Activated CD4-positive, alpha-beta T cell treated with anti-CD3 and anti-CD28 coated beads, Interleukin-10, Interleukin-2, amounts not matched to agents 100 ng/mL and 50 ng/mL, durations not matched to agents 16 hours and 8 hours (primary cell): ENCODE measurements around the gene PSG6.
"Not testable (repeated sequence)": the region's sequence is repeated elsewhere in the genome, so short reads cannot be mapped to it uniquely, and the experiment has no call there.

Experiments used
- DNase-seq: peaks from one replicate; pipeline ENCODE4 v3.0.0-alpha.2; 2020

Gene PSG6

DNA sequence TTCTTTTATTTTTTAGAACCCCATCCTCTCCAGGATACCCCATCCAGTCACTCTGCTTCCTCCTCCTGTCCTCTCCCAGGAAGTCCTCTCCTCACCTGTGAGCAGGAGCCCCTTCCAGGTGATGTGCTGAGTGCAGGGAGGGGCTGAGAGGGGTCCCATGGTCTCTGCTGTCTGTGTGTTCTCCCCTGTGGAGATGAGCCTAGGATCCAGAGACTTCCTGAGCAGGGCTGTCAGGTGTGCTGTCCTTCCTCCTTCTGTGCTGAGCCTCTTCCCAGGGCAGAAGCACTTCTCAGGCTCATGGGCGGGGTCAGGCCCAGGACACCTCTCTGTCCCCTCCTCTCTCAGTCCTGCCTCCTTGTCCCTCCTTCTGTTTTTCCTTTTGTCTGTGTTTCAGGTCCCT, at the start of gene PSG6:
TSS of gene PSG6 (minus strand) at position 261 of the 400 bp plus-strand sequence. CDS start at position 159, 102 bp downstream.
- DNase-seq, result not testable (repeated sequence)

DNA sequence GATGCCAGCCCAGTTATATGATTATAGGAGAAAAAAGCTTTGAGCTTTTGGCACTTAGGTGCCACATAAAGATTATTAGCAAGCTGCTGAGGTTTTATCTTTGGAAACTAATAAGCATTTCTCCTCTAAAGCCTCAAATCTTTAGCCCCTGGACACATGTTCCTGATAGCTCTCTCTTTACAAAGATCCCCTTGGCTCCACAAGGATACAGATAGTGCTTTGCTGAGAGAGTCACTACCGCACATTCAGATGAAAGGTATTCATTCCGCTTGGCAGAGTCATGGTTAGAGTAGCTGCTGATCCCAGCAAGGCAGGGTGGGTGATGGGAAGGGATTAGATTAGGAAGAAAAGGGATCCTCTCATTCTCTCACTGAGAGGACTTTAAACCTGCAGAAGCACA, 47.5 kb upstream of the PSG6 start:
- no peak for DNase-seq

DNA sequence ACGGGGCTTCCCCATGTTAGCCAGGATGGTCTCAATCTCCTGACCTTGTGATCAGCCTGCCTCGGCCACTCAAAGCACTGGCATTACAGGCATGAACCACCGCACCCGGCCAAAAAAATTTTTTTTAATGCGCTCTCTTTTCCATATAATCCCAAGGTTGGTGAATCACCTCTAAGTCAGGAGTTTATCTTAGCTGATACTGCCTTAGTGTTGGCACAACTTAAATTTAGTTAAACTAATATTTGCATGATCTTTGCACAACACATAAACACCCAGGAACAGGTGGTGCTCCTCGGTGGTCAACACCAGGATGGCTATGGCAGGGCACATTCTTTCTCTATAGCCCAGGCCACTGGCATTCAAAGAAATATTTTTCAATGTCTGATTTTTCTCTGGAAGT, 43.4 kb upstream of the PSG6 start:
- DNase-seq, result no peak

DNA sequence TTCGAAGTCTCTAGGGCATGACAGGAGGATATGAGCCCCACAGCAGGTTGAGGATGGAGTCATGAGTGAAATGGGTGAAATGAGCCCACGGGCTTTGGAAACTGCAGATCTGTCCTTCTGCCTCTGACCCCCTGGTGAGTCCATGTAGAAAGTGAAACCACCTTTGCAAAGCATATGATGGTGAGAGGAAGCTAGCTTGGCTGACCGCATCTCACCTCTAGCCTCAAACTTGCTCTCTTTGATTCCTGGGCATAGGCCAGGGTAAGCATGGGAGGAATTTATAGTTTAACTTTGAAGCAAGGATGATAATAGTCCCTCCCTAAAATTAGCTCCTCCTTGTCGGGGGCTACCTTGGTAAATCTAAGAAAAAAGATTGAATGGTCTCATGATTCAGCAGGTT, 34.4 kb upstream of the PSG6 start:
- DNase-seq, result not testable (repeated sequence)

DNA sequence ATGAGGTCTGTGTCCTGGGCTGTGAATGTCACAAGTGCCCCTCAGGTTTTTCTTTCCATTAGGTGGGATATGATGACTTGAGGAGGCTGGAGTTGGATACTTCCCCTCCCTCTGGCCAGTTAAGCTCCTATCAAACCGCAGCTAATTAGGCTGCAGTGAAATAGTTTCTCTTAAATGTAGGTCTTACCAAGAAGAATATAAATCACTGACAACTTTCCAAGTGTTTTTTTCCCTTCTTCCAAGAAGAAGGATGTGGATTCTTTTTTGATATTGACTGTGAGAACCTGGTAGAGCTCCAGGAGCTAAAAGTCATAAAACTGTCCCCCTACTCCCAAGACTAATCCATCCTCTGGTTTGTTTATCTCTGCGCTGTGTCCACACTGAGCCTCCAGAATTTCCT, 33.8 kb upstream of the PSG6 start:
- DNase-seq, result not testable (repeated sequence)

DNA sequence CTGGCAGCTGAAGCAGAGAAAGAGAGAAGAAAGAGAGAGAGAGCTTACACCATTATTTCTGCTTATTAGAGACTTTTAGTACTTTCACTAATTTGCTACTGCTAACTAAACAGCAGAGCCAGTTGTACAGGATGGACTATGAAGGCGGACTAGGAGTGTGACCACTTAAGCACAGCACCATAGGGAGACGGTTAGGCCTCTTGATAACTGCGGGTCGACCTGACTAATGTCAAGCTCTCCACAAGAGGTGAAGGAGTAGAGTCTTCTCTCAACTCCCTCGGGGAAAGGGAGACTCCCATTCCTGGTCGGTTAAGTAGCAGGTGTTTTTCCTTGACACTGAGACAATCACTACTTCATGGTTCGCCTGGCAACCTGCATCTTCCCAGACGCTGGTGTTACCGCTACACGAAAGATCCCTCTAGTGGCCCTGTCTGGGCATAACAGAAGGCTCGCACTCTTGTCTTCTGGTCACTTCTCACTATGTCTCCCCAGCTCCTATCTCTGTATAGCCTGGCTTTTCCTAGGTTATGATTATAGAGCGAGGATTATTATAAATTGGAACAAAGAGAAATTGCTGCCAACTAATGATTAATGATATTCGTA, 24.6 kb upstream of the PSG6 start:
- DNase-seq, result peak; percentile 15

DNA sequence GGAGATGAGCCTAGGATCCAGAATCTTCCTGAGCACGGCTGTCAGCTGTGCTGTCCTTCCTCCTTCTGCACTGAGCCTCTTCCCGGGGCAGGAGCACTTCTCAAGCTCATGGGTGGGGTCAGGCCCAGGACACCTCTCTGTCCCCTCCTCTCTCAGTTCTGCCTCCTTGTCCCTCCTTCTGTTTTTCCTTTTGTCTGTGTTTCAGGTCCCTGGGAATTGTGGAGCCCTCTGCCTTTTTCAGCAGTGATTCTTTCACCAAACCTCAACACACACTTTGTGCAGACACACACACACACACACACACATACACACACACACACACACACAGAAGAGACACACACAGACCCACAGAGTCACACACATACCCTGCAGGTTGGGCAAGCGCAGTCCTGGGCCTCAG, 19.4 kb upstream of the PSG6 start, which contains the start of gene PSG7:
TSS of gene PSG7 (minus strand) at position 101 of the 400 bp plus-strand sequence. CDS start 131 bp downstream, outside the sequence.
- not testable (repeated sequence) for DNase-seq

DNA sequence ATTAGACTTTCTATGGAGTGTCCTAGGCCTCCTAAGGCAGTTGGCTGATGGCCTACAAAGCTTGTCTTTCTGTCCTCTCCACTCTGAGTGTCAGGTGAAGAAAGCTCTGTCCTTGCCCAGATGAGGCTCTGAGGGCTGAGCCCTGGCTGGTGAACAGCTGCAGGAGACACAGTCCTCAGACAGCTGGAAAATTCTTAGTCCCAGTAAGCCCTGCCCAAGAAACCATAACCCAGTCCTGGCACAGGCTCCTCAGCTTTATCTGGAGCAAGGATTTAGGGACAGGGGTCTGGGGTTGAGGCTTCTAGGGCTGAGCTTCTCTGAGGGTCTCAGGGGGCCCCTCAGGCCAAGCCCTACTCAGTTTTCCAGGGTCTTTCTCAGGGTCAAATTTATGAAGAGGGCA, 17.0 kb upstream of the PSG6 start:
- not testable (repeated sequence) for DNase-seq

DNA sequence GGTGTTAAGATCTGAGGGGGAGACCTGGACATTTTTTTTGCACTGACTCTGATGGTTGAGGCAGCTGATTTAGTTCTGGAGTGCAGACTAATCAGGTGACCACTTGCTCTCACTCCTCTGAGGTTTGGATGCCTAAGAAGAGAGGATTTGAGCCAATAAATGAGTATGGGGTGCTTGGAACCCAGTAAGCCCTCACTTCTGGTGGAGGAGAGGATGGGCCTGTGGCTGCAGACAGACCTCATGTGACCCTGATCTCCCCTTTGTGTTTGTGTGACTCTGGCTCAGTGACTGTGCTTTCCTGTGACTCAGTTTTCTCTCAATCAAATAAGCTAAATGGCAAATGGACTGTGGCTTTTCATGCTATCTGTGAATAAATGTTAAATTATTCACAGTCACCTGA, 16.5 kb upstream of the PSG6 start:
- DNase-seq, result not testable (repeated sequence)

DNA sequence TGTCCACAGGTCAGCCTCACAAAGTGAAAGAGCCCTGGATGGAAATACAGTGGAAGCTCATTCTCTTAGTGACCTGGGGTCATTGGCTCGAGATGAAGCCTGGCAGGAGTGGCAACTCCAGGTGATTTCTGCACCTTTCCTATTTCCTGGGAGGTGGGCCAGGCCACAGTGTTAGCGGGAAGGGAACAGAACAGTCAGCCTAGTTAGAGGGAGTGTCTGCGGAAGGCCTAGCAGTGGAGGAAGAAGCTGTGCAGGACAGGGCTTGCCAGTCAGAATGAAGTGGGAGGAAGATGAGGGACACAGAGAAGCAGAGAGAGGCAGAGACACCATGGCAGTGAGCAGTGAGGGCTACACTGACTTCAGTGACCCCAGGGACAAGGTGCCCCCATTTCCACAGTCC, 15.7 kb upstream of the PSG6 start:
- not testable (repeated sequence) for DNase-seq

DNA sequence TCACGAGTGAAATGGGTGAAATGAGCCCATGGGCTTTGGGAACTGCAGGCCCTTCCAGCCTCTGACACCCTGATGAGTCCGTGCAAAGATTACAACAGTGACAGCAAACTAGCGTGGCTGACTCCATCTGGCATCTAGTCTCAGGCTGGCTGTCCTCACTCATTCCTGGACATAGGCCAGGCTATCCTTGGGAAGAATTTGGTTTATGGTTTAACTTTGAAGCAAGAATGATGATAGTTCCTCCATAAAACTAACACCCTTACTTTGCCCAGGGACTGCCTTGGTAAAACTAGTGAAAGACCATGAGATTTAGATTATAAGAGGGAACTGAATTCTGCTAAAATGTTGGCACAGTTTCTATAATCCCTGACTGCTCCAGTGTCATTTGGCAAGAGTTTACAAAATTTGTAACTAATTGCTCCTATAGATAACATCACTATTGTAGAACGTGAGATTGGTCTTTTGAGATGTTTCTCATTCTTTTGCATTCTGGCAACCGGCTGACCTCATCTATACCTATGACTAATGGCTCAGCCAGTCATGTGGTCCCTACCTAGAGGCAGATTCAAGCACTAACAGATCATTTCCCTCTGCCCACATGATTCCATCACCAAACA, 14.9 kb upstream of the PSG6 start:
- DNase-seq, result not testable (repeated sequence)

DNA sequence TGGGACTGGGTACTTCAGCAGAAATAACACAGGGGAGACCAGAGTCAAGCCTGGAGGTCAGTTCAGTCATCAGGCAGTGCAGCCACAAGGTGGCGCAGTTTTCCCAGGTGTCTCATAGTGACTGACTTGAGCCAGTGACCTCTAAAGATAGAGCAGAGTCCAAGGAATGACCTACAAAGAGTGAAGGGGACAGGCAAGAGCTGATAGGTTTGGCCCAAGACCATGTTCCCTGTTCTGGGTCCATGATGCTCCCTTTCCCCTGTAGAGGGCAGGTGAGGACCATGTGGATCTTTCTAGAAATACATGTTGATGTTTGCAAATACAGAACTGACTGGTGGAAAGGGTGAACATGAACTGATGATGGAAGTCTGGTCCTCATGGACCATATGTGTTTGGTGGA, 12.5 kb upstream of the PSG6 start:
- peak; percentile 53 for DNase-seq

DNA sequence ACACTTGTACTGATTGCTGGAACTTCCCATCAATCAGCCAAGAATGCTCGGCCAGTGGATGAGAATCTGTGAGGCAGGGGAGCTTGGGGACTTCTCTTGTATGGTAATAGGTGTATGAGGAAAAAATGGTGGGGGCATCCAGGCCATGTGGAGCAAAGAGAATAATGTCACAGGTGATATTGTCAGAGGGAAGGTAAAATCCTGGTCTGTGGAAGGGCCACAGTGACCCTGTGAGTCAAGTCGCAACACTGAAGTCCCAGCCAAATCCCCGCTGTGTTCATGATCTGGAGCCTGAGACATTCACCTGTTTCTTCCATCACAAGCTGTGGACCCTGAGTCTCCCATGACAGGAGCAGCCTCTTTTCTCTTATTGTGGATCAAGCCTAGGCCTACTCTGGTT, 11.2 kb upstream of the PSG6 start:
- DNase-seq, result no peak

DNA sequence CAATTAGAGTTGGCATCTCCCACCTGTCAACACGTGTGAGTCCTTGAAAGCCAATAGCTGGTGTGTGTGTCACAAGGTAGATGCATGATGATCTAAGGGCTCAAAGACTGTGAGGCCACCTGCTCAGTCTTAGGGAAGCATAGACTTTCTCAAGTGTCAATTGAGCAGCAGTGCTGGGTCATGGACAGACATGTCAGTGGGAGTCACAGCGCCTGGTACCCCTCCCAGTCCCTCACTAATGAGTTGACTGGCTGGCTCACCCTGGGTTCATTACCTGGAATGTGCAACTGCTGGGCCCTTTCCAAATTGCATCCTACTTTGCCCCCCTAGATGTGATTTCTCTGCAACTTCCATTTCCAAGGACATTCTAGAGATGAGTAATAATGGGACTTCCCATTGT, 9.1 kb upstream of the PSG6 start:
- no peak for DNase-seq

DNA sequence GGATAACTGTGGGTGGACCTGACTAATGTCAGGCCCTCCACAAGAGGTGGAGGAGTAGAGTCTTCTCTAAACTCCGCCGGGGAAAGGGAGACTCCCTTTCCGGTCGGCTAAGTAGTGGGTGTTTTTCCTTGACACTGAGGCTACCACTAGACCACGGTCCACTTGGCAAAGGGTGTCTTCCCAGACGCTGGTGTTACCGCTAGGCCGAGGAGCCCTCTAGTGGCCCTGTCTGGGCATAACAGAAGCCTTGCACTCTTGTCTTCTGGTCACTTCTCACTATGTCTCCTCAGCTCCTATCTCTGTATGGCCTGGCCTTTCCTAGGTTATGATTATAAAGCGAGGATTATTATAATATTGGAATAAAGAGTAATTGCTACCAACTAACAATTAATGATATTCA, 5.4 kb upstream of the PSG6 start:
- peak; percentile 54 for DNase-seq

DNA sequence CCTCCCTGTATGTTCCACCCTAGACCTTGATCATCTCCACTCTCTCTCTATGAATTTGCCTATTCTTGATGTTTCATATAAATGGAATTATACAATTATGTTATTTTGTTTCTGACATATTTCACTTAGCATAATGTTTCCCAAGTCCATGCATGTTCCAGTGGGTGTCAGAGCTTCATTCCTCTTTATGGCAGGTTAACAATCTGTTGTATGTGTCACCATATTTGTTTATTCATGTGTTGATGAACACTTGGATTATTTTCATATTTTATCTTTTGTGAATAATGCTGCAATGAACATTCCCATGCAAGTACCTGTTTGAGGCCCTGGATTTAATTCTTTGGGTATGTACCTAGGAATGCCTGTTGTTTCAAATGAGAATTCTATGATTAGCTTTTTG, 3.3 kb upstream of the PSG6 start:
- DNase-seq, result not testable (repeated sequence)

DNA sequence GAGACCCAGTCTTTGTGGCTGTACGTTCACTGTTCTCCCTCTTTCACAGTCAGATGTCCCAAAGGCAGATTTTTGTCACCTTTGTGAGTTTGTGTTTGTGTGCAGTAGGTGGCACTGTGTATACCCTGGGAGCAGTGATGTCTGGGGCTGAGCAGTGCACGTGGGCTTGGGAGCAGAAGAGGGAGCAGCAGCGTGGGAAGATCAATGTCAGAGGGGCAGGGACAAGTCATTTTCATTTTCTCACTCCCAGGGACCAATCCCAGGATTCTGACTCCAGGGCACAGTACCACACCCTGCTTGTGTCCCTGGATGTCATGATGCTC, 2.0 kb upstream of the PSG6 start:
- DNase-seq, result no peak

DNA sequence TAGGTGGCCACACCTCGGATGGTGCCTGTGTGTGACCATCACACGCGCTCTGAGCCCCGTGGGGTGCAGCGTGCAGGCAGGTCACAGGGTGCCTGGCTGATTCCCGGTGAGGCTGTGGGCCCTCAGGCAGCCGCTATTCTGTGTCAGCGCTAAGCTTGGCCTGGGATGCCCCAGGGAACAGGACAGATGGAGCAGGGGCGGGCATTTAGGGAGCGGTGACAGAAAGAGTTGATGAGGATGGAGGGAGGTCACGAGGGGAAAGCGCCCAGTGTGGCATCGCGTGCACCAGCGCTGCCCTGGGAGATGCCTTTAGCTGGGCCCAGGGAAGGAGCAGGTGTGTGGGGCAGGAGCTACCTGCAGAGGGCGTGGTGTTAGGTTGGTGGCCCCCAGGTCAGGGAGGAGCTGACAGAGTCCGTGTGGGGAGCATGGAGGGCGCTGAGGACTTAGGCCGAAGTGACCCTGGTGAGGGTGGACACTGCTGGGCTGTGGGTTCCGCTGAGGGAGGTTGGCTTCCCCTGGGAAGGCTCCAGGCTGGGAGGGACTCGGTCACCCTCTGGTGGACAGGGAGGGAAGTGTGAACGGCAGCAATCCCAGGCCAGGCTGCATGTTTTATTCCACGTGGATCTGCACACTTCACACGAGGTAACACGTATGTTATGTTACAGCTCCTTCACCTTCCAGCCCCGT, 1.5 kb upstream of the PSG6 start:
- not testable (repeated sequence) for DNase-seq

DNA sequence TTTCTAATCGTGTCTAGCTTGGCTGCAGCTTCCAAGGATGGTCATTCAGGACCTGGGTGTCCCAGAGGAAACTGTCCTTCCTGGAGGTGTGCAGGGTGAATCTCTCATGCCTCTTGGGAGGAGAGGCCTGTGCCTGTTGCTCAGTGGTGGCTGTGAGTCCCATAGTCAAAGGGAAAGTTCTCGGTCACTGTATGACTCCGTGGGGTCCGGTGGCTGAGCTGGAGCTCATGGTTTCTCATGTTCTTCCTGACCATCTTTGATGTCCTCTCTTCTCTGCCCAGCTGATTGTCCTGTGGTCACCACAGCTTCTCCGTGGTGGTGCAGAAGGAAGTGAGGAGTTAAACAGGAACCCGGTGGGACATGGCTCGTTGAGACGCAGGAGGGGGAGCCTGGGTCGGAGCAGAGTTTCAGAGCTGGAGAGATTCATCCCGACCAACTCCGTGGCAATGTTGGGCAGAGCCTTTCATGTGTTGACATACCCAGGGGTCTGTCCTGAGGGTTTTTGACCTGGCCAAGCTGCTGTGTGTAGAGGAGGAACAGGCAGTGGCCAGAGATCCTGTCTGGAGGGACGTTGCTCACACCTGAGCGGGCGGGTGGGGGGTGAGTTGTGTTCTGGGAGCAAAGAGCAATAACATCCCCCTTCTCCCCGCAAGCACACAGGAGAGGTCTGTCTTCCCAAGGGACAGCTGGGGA, 829 bp upstream of the PSG6 start:
- DNase-seq, result not testable (repeated sequence)

DNA sequence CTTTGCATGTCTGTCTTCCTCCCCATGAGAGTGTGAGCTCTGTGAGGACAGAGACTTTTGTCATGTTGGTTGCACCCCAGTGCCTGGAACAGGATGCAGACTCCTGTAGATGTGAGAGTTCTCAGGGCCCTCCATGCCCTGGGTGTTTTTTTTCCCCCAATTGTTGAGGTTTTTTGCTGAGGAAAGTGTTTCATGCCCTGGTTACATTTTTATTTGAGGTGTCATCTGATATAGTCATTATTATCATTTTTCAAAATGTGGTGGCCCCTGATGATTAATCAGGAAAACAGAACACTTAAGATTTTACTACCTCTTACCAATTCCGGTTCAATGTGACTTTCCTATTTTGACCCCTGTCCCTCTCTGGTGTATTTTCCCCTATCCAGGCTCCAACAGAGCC, 763 bp downstream of the PSG6 start:
- not testable (repeated sequence) for DNase-seq

DNA sequence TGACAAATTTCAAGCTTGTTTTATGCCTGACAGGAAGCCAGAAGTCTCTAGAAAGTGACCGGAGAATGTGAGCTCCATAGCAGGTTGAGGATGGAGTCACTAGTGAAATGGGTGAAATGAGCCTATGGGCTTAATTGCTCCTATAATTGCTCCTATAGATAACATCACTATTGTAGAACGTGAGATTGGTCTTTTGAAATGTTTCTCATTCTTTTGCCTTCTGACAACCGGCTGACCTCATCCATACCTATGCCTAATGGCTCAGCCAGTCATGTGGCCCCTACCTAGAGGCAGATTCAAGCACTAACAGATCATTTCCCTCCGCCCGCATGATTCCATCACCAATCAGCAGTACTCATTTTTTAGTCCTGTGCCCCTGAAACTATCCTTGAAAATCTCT, 4.2 kb downstream of the PSG6 start:
- DNase-seq, result not testable (repeated sequence)

DNA sequence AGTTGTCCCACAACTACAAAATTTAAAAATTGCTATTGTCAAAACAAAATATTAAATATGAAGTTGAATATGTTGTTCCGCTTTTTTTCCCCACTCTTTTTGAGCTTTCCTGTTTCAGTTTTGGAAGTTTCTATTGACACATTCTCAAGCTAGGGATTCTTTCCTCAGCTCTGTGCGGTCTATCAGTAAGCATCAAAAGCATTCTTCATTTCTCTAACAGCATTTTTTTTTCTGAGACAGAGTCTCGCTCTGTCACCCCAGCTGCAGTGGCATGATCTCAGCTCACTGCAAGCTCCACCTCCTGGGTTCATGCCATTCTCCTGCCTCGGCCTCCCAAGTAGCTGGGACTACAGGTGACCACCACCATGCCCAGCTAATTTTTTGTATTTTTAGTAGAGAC, 4.8 kb downstream of the PSG6 start:
- not testable (repeated sequence) for DNase-seq

DNA sequence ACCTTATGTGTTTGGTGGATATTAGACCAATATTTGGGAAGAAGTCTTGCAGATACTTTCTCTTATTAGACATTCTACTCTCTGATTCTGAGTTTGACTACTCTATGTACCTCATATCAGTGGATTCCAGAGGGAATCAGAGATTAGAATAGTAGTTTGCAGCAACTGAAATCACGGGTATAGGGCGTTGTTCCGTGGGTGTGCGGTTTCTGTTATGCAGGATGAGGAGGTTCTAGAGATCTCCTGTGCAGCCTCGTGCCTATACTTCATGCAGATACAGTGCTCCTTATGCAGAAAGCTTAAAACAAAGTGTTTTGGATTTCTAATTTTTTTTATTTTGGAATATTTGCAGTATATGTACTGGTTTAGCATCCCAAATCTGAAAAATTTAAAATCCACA, 6.0 kb downstream of the PSG6 start:
- DNase-seq, result not testable (repeated sequence)

DNA sequence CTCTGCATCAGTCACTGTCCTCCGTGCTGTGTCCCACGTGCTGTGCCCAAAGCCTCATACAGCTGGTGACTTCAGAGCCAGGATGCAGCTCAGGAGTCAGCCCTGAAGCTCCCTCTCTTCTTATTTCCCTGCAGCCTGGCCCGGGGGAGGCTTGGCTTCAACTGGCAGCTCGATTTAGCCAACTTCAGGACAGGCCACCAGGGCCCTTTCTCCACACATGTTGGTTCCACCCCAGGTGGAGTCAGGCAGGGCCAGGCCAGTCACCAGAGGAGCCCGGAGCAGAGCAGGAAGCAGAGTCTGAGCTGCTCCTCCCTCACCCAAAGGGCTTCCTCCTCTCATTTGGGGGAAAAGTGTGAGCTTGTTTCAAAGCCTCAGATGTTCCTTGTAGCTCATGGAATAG, 11.5 kb downstream of the PSG6 start:
- DNase-seq, result not testable (repeated sequence)
